HFFc6 (cell line): Measurements from ENCODE around the gene TRIM15. TPM values are rescaled to one million over a fixed set of nuclear protein-coding genes. Genes with fewer than 3 reads are reported as not detected.

Experiments
- DNase-seq: peaks from one replicate; pipeline ENCODE4 v3.0.0-alpha.2; 2018
- H3K27ac Mint-ChIP-seq: 2 replicates; pipeline ENCODE4 v1.8.0; 2020; ENCODE audit warnings: mild to moderate bottlenecking, mixed read lengths
- H3K27me3 Mint-ChIP-seq: 2 replicates; pipeline ENCODE4 v1.8.0; 2021; ENCODE audit warnings: mild to moderate bottlenecking, moderate library complexity, mixed read lengths; ENCODE audit not compliant: insufficient read depth
- H3K36me3 Mint-ChIP-seq: 2 replicates; pipeline ENCODE4 v1.8.0; 2021; ENCODE audit warnings: low read depth, mixed read lengths
- H3K4me1 Mint-ChIP-seq: 2 replicates; pipeline ENCODE4 v1.8.0; 2020; ENCODE audit warnings: low read depth, mixed read lengths
- H3K4me3 Mint-ChIP-seq: 2 replicates; pipeline ENCODE4 v1.8.0; 2020; ENCODE audit warnings: mild to moderate bottlenecking, moderate library complexity, mixed read lengths
- H3K9me3 Mint-ChIP-seq: 2 replicates; pipeline ENCODE4 v1.8.0; 2020; ENCODE audit warnings: mild to moderate bottlenecking, mixed read lengths
- total RNA-seq, 6 experiments: library from RNA; stranded (reverse); fragmentation: NEBNext Ultra II Directional; extraction: Animal tissue kit (Norgen Biotek cat#: 25700); gene quantifications; 2 replicates in 1 of 6; 3 replicates in 5 of 6; pipeline ENCODE4 v1.2.3, GENCODE V29; 2021
- TF ChIP-seq, protein P1 (sequence below): fragments of 200-600 bp; sonication (generic); IDR thresholded peaks from 2 replicates; pipeline ENCODE4 v1.5.0; 2021; ENCODE audit warnings: antibody characterized with exemption, mild to moderate bottlenecking

TRIM15 gene
- total RNA-seq, 6 experiments from 2014 or later = not detected

DNA sequence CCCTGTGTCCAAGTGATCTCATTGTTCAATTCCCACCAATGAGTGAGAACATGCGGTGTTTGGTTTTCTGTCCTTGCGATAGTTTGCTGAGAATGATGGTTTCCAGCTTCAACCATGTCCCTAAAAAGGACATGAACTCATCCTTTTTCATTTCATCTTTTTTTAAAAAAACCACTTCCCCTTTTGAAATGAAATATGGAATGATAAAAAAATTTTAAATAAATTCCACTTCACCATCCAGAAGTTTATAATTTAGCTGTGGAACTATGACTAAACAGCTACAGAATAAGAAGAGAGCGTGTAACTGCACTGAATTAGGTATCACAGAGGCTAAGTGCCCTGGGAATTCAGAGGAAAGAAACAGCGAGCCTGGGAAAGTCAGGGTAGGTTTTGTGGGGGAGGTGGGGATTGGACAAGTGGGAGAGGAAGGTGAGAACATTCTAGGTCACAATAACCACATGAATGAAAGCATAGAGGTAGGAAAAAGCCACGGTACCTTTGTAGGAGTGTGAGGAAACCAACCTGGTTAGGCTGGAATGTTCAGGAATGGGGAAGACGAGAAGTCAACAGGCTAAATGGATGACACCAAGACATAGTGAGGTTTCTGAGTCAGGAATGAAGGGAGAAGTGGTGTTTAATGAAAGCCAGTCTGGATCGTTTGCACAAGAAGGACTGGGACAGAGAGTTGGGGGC, 13.3 kb upstream of the TRIM15 start:
- DNase-seq = no peak
- H3K27me3 Mint-ChIP-seq = peaks cover 37% of the 10 kb centered on the region

DNA sequence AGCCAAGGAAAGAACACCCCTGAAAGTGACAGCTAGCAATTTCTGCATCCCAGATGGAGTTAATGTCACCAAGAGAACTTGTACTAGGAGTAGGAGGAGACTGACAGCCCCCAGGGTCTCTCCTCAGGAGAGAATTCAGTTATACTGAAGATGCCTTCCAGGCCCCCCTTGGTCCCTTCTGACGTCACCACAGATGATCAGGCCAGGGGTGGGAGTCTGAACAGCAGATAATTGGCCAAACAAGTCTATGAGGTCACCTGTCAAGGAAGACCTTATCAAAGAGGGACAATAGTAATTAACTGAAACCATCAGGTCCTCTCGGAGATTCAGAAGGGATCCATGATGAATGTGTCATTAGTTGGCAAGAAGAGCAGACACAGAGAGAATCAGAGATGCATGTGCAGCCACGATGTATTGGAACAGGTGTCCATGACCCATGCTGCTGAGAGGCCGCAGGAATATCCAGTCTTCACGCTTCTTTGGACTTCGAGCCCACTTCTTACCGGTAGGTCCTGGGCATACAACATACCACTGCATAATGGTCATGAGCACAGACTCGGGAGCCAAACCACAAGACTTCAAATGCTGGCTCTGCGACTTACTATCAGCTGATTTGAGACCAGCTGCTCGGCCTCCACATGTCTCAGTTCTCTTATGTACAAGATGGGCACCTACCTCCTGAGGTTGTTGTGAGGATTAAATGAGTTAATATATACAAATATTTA, 12.5 kb upstream of the TRIM15 start:
- peaks cover 37% of the 10 kb centered on the region for H3K27me3 Mint-ChIP-seq
- DNase-seq = no peak
- peaks cover 17% of the 10 kb centered on the region for H3K4me1 Mint-ChIP-seq
- H3K27ac Mint-ChIP-seq = no peak overlapping the region
- H3K4me3 Mint-ChIP-seq = no peak overlapping the region
- TF ChIP-seq, protein P1, sequence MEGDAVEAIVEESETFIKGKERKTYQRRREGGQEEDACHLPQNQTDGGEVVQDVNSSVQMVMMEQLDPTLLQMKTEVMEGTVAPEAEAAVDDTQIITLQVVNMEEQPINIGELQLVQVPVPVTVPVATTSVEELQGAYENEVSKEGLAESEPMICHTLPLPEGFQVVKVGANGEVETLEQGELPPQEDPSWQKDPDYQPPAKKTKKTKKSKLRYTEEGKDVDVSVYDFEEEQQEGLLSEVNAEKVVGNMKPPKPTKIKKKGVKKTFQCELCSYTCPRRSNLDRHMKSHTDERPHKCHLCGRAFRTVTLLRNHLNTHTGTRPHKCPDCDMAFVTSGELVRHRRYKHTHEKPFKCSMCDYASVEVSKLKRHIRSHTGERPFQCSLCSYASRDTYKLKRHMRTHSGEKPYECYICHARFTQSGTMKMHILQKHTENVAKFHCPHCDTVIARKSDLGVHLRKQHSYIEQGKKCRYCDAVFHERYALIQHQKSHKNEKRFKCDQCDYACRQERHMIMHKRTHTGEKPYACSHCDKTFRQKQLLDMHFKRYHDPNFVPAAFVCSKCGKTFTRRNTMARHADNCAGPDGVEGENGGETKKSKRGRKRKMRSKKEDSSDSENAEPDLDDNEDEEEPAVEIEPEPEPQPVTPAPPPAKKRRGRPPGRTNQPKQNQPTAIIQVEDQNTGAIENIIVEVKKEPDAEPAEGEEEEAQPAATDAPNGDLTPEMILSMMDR = no peak
- H3K36me3 Mint-ChIP-seq = no peaks in the 10 kb centered on the region
- no peaks in the 10 kb centered on the region for H3K9me3 Mint-ChIP-seq

More for the DNA sequence above, 13.3 kb upstream of the TRIM15 start:
- Mint-ChIP-seq H3K4me1 (peaks cover 8% of the 10 kb centered on the region), H3K36me3 (no peaks in the 10 kb centered on the region), H3K4me3 (no peak overlapping the region), H3K9me3 (no peaks in the 10 kb centered on the region), H3K27ac (no peak overlapping the region)
- TF ChIP-seq, protein P1 = no peak

DNA sequence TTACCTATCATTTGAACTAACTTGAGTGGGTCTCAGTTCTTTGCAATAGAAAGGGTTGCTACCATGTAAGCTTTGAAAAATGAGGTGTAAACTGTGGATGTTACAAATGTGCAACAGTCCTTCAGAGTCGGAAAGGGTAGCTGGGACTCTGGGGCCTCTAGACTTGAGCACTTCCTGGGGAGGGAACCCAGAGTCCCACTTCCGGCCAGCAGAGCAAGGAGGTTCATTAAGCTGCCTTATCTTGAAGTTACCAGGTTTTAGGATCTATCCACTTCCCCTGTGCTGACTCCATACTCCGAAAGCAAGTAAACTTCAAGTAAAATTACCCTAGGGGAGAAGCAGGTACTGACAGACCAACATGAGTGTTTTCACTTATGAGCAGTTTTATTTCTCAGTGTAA, 11.8 kb upstream of the TRIM15 start:
- Mint-ChIP-seq H3K36me3 (no peaks in the 10 kb centered on the region), H3K4me3 (no peak overlapping the region), H3K9me3 (no peaks in the 10 kb centered on the region), H3K4me1 (peaks cover 23% of the 10 kb centered on the region), H3K27me3 (peaks cover 37% of the 10 kb centered on the region), H3K27ac (no peak overlapping the region)
- TF ChIP-seq, protein P1 = no peak
- no peak for DNase-seq

DNA sequence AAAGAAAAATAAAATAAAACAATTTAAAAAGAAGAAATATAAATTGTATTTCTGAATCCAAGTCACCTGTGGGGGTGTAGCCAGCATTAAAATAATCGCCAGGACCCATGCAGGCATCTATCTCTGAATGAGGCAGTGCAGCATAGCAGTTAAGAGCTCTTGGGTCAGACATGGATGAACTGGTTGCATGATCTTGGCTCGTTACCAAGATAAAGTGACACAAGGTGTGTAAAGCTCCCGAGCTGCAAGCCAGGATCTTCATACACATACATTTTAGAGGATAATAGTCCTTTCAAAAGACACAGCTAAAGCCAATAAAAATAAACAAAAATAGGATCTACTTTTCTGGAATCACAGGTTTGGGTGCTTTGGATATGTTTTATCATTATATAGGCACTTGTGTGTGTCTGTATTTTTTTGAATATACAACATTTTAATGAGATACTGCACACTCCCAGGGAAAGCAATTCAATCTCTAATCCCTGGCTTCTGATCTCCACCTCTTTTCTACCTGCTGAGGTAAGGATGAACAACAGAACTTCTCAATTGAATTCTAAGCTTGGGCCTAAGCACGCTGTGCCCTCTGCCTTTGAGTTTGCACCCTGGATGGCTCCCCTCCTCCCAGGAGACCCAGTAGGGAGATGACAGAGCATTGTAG, 11.2 kb upstream of the TRIM15 start:
- TF ChIP-seq, protein P1 = no peak
- DNase-seq = no peak
- H3K27me3 Mint-ChIP-seq = peaks cover 34% of the 10 kb centered on the region
- H3K4me1 Mint-ChIP-seq = peaks cover 23% of the 10 kb centered on the region
- no peak overlapping the region for H3K4me3 Mint-ChIP-seq
- H3K27ac Mint-ChIP-seq = no peak overlapping the region
- H3K36me3 Mint-ChIP-seq = no peaks in the 10 kb centered on the region
- H3K9me3 Mint-ChIP-seq = no peaks in the 10 kb centered on the region

DNA sequence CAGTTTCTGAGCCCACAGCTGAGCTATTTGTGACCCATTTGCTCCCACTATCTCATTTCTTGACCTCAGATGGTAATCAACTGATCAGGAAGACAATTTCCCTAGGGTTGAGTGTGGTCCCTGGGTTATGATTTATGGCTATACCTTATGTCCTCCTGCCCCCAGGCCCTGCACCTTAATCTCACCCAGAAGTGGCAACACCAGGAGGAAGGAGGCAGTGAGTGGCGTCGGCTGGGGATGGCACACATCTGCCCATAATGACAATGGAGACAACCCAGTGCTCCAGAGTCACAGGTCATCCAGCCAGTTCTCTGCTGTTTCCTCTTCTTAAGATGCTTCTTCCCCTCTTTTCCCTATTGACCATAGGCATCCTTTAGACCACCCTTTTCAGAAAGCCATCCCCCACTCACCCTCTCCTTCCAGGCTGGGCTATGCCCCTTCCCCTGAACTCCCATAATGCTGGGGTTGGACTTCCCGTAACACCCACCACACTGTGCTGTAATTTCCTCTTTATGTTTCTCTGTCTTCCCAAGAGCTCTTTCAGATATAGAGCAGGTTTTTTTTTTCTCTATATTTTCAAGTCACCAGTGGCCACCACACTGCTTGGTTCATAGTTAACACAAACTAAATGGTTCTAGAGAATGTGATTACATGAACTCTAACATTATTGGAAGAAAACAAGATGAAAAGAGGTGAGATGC, 10.3 kb upstream of the TRIM15 start:
- Mint-ChIP-seq H3K27me3 (peaks cover 26% of the 10 kb centered on the region), H3K4me1 (peaks cover 28% of the 10 kb centered on the region), H3K9me3 (no peaks in the 10 kb centered on the region), H3K4me3 (no peak overlapping the region), H3K27ac (no peak overlapping the region), H3K36me3 (no peaks in the 10 kb centered on the region)
- DNase-seq = no peak
- TF ChIP-seq, protein P1 = no peak
